SK-N-SH (cell line): ENCODE data around the gene NOX3. TPM values are rescaled to one million over a fixed set of nuclear protein-coding genes. Genes with fewer than 3 reads are reported as not detected.

Experiments
- CTCF ChIA-PET: fragments of 300-600, 350-600 bp; formaldehyde crosslinking; extraction: SDS; loops from one replicate; lab custom pipeline; 2021; lab: Yijun Ruan, JAX
- POLR2A ChIA-PET: fragments of 350-600 bp; sonication (Branson Sonifier 250); formaldehyde crosslinking; extraction: SDS; loops from one replicate; lab custom pipeline; 2020; ENCODE audit warnings: antibody characterized with exemption, inconsistent platforms; lab: Yijun Ruan, JAX
- DNase-seq: peaks from one replicate; pipeline ENCODE4 v3.0.0; 2012
- H2AFZ ChIP-seq: fragments of 200-600 bp; sonication (generic); 2 replicates; pipeline ENCODE4 v1.8.1; 2016; ENCODE audit warnings: antibody characterized with exemption, mild to moderate bottlenecking, low read depth
- H3F3A ChIP-seq: fragments of 200-600 bp; sonication (generic); replicated peaks from 2 replicates; pipeline ENCODE3; 2016; ENCODE audit warnings: antibody characterized with exemption, mild to moderate bottlenecking; ENCODE audit not compliant: insufficient read depth
- H3K27ac ChIP-seq, 2 experiments: fragments of 200-500 bp in 1 of 2; fragments of 200-600 bp in 1 of 2; sonication (Bioruptor generic) in 1 of 2; sonication (generic), shearing (Covaris generic) in 1 of 2; 2 replicates each; pipeline versions ENCODE4 v1.5.1 to v1.6.1; 2014 to 2016; ENCODE audit warnings: low read depth in 2 of 2, inconsistent platforms in 1 of 2, low read length in 1 of 2, mild to moderate bottlenecking in 1 of 2, mixed read lengths in 1 of 2
- H3K27me3 ChIP-seq: fragments of 200-600 bp; sonication (generic), shearing (Covaris generic); 2 replicates; pipeline ENCODE4 v1.6.1; 2016; ENCODE audit warnings: mixed run types; ENCODE audit not compliant: insufficient read depth
- H3K36me3 ChIP-seq, 2 experiments: fragments of 200-500 bp in 1 of 2; fragments of 200-600 bp in 1 of 2; sonication (Bioruptor generic) in 1 of 2; sonication (generic) in 1 of 2; replicated peaks in 1 of 2; 2 replicates each; pipeline versions ENCODE3 to v1.5.1; 2014 to 2016; ENCODE audit warnings: low read length in 1 of 2, mild to moderate bottlenecking in 1 of 2; ENCODE audit not compliant: insufficient read depth in 2 of 2, control insufficient read depth in 1 of 2
- H3K4me1 ChIP-seq, 2 experiments: fragments of 200-500 bp in 1 of 2; fragments of 200-600 bp in 1 of 2; sonication (Bioruptor generic) in 1 of 2; sonication (generic), shearing (Covaris generic) in 1 of 2; 2 replicates each; pipeline versions ENCODE4 v1.5.1 to v1.6.1; 2014 to 2016; ENCODE audit warnings: low read depth in 1 of 2, low read length in 1 of 2, mixed run types in 1 of 2; ENCODE audit not compliant: insufficient read depth in 2 of 2, control insufficient read depth in 1 of 2
- H3K4me2 ChIP-seq: fragments of 200-600 bp; sonication (generic), shearing (Covaris generic); 2 replicates; pipeline ENCODE4 v1.6.1; 2017; ENCODE audit warnings: mixed run types
- H3K4me3 ChIP-seq, 2 experiments: fragments of 200-500 bp in 1 of 2; fragments of 200-600 bp in 1 of 2; sonication (Bioruptor generic) in 1 of 2; sonication (generic), shearing (Covaris generic) in 1 of 2; 2 replicates each; pipeline versions ENCODE4 v1.5.1 to v1.8.1; 2014 to 2016; ENCODE audit warnings: low read depth in 2 of 2, inconsistent platforms in 1 of 2, low read length in 1 of 2, mild to moderate bottlenecking in 1 of 2, mixed read lengths in 1 of 2, moderate library complexity in 1 of 2
- H3K79me2 ChIP-seq: fragments of 200-600 bp; sonication (generic); 2 replicates; pipeline ENCODE4 v1.8.1; 2017; ENCODE audit warnings: mild to moderate bottlenecking; ENCODE audit not compliant: insufficient read depth
- H3K9ac ChIP-seq: fragments of 200-600 bp; sonication (generic); 2 replicates; pipeline ENCODE4 v1.6.1; 2017; ENCODE audit warnings: mixed run types
- H3K9me2 ChIP-seq: fragments of 200-600 bp; sonication (generic); 2 replicates; pipeline ENCODE4 v1.6.1; 2017; ENCODE audit warnings: mixed run types
- H3K9me3 ChIP-seq: fragments of 200-600 bp; sonication (generic); 2 replicates; pipeline ENCODE4 v1.6.1; 2017; ENCODE audit warnings: mixed run types, mild to moderate bottlenecking, moderate library complexity
- H4K20me1 ChIP-seq: fragments of 200-600 bp; sonication (generic); 2 replicates; pipeline ENCODE4 v1.6.1; 2017; ENCODE audit warnings: mild to moderate bottlenecking, mixed run types; ENCODE audit not compliant: insufficient read depth
- FOXJ3 ChIP-seq: sonication (generic); formaldehyde crosslinking; IDR thresholded peaks from 2 replicates; pipeline ENCODE4 v1.5.1; 2020; ENCODE audit warnings: mild to moderate bottlenecking, missing genetic modification reagents
- GABPA ChIP-seq: IDR thresholded peaks from 2 replicates; pipeline ENCODE4 v1.4.0; 2012; ENCODE audit warnings: low read depth, mild to moderate bottlenecking
- GATA2 ChIP-seq: sonication (generic); formaldehyde crosslinking; IDR thresholded peaks from 2 replicates; pipeline ENCODE4 v1.5.0; 2020; ENCODE audit warnings: mild to moderate bottlenecking, missing genetic modification reagents
- MXI1 ChIP-seq: IDR thresholded peaks from 2 replicates; pipeline ENCODE4 v1.6.1; 2012; ENCODE audit warnings: mild to moderate bottlenecking, low read depth, low read length, improper control_type of control experiment
- NRF1 ChIP-seq: IDR thresholded peaks from 2 replicates; pipeline ENCODE4 v1.6.1; 2012; ENCODE audit warnings: low read depth, mild to moderate bottlenecking, low read length
- POLR2AphosphoS5 ChIP-seq: IDR thresholded peaks from 2 replicates; pipeline ENCODE4 v1.6.1; 2012; ENCODE audit warnings: low read depth, low read length
- RAD21 ChIP-seq: IDR thresholded peaks from 2 replicates; pipeline ENCODE4 v1.6.1; 2012; ENCODE audit warnings: mild to moderate bottlenecking, low read length
- RCOR1 ChIP-seq: fragments of 150-350 bp; IDR thresholded peaks from 2 replicates; pipeline ENCODE4 v1.6.1; 2017; ENCODE audit warnings: antibody characterized with exemption, low read length
- RFX5 ChIP-seq: IDR thresholded peaks from 2 replicates; pipeline ENCODE4 v1.6.1; 2012; ENCODE audit warnings: mild to moderate bottlenecking, improper control_type of control experiment, low read length
- RXRA ChIP-seq: IDR thresholded peaks from 2 replicates; pipeline ENCODE4 v1.4.0; 2012; ENCODE audit warnings: low read depth, mild to moderate bottlenecking, borderline replicate concordance
- SIN3A ChIP-seq: IDR thresholded peaks from 2 replicates; pipeline ENCODE4 v1.6.1; 2012; ENCODE audit warnings: low read depth, mild to moderate bottlenecking, low read length, moderate library complexity, borderline replicate concordance
- SMC3 ChIP-seq: IDR thresholded peaks from 2 replicates; pipeline ENCODE4 v1.6.1; 2012; ENCODE audit warnings: low read depth, low read length, improper control_type of control experiment
- TEAD4 ChIP-seq: IDR thresholded peaks from 2 replicates; pipeline ENCODE4 v1.4.0; 2012; ENCODE audit warnings: mild to moderate bottlenecking, borderline replicate concordance; ENCODE audit not compliant: insufficient read depth
- WGBS: methylation state at CpG from one replicate; pipeline ENCODE4 v1.1.6; 2017; ENCODE audit warnings: low lambda C conversion rate; 5-methylcytosine and 5-hydroxymethylcytosine counted together
- polyA plus RNA-seq, 3 experiments: library from polyadenylated mRNA; depleted of rRNA; stranded (reverse); fragments of >200 nt; gene quantifications; 2 replicates each; pipeline ENCODE4 v1.2.3, GENCODE V29; 2012
- TF ChIP-seq, protein P1 (sequence below): IDR thresholded peaks from 2 replicates; pipeline ENCODE4 v1.4.0; 2012; ENCODE audit warnings: low read depth, borderline replicate concordance
- TF ChIP-seq, protein P2 (sequence below): fragments of 150-350 bp; IDR thresholded peaks from 2 replicates; pipeline ENCODE4 v1.6.1; 2016; ENCODE audit warnings: mild to moderate bottlenecking, low read depth, low read length
- TF ChIP-seq, protein P3 (sequence below): IDR thresholded peaks from 2 replicates; pipeline ENCODE4 v1.6.1; 2012; ENCODE audit warnings: mild to moderate bottlenecking, low read depth, low read length, moderate library complexity
- TF ChIP-seq, protein P4 (sequence below): IDR thresholded peaks from 2 replicates; pipeline ENCODE4; 2012
- TF ChIP-seq, protein P5 (sequence below): IDR thresholded peaks from 2 replicates; pipeline ENCODE4 v1.4.0; 2012; ENCODE audit warnings: low read depth
- TF ChIP-seq, protein P6 (sequence below): fragments of 150-350 bp; IDR thresholded peaks from 2 replicates; pipeline ENCODE4 v1.6.1; 2017; ENCODE audit warnings: antibody characterized with exemption, low read length, low read depth, borderline replicate concordance

Gene NOX3
- polyA plus RNA-seq, 1 of the 3 experiments (the other 2 are of a cell fraction), result 0.02 TPM

DNA sequence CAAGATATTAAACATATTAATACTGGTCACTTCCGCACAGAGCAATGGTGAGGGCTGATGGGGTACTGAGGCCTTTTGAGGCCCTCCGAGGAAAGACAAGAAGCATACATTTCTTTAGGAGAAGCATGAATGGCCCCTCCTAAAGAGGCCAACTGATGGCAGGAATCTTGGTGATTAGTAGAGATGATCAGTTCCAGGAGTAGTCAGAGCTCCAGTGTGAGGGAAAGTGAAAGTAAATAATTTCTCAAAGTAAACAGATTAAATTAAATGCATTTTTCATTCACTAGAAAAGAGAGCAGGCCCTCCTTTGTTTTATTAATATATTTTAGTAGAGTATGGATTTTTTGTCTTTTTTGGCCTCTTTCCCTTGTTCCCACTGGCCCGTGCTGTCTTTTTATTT, 38.2 kb downstream of the NOX3 start:
- no peaks in the 10 kb centered on the region for H3K36me3 ChIP-seq
- TF ChIP-seq RCOR1 (no peak), TEAD4 (no peak), RAD21 (no peak), SIN3A (no peak), GATA2 (CRISPR knock-in tag) (no peak), MXI1 (no peak), RFX5 (no peak)
- TF ChIP-seq, protein P1, sequence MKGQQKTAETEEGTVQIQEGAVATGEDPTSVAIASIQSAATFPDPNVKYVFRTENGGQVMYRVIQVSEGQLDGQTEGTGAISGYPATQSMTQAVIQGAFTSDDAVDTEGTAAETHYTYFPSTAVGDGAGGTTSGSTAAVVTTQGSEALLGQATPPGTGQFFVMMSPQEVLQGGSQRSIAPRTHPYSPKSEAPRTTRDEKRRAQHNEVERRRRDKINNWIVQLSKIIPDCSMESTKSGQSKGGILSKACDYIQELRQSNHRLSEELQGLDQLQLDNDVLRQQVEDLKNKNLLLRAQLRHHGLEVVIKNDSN, result no peak
- TF ChIP-seq, protein P2, sequence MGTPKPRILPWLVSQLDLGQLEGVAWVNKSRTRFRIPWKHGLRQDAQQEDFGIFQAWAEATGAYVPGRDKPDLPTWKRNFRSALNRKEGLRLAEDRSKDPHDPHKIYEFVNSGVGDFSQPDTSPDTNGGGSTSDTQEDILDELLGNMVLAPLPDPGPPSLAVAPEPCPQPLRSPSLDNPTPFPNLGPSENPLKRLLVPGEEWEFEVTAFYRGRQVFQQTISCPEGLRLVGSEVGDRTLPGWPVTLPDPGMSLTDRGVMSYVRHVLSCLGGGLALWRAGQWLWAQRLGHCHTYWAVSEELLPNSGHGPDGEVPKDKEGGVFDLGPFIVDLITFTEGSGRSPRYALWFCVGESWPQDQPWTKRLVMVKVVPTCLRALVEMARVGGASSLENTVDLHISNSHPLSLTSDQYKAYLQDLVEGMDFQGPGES, result no peak
- no peak for DNase-seq
- peak overlapping the region; percentile 64 for H3K4me2 ChIP-seq
- H3K27ac ChIP-seq, result peak overlapping the region; percentile 50 to 82
- ChIA-PET CTCF (interaction anchor here (0.8 to 0.9 kb wide), 2 partner anchors 14 to 79 kb away, joined by 3 read pairs; no protein-coding TSS in a partner anchor), POLR2A (no interaction called here)
- no peaks in the 10 kb centered on the region for H3K9me3 ChIP-seq
- H2AFZ ChIP-seq, result peak overlapping the region; percentile 83
- 55% methylated on average over 3 of the region's 3 CpGs for WGBS
- H3K27me3 ChIP-seq, result no peaks in the 10 kb centered on the region
- no peaks in the 10 kb centered on the region for H4K20me1 ChIP-seq
- H3K9ac ChIP-seq, result peak overlapping the region; percentile 47; the same call in 1 of the 2 replicates
- H3K79me2 ChIP-seq, result no peaks in the 10 kb centered on the region
- peaks cover 11% of the 10 kb centered on the region for H3F3A ChIP-seq
- no peak overlapping the region; a peak in 1 of 4 replicates for H3K4me3 ChIP-seq
- H3K9me2 ChIP-seq, result no peaks in the 10 kb centered on the region
- peaks cover 10 to 12% of the 10 kb centered on the region in 2 experiments for H3K4me1 ChIP-seq

DNA sequence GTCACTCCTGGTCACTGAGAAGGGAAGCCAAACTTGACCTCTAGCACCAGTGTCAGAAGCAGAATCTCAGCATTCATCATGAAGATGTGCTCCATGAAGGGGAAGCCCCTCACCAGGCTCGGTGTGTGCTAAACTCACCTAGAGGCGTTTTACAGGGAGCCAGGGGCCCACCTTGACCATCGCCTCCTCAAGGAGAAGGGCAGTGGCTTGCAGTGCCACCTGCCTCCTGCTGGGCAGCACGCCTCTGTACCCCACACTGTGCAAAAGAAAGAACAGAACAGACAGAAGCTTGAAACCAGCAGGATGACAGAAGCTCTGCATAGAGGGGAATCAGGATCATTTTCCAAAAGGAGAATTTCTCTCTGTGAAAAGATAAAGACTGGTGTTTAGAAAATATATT, 39.7 kb downstream of the NOX3 start:
- TF ChIP-seq POLR2AphosphoS5 (no peak), NRF1 (no peak), FOXJ3 (CRISPR knock-in tag) (no peak), RXRA (no peak), RCOR1 (no peak), TEAD4 (no peak), SIN3A (no peak), GABPA (no peak), SMC3 (no peak)
- TF ChIP-seq, protein P3, sequence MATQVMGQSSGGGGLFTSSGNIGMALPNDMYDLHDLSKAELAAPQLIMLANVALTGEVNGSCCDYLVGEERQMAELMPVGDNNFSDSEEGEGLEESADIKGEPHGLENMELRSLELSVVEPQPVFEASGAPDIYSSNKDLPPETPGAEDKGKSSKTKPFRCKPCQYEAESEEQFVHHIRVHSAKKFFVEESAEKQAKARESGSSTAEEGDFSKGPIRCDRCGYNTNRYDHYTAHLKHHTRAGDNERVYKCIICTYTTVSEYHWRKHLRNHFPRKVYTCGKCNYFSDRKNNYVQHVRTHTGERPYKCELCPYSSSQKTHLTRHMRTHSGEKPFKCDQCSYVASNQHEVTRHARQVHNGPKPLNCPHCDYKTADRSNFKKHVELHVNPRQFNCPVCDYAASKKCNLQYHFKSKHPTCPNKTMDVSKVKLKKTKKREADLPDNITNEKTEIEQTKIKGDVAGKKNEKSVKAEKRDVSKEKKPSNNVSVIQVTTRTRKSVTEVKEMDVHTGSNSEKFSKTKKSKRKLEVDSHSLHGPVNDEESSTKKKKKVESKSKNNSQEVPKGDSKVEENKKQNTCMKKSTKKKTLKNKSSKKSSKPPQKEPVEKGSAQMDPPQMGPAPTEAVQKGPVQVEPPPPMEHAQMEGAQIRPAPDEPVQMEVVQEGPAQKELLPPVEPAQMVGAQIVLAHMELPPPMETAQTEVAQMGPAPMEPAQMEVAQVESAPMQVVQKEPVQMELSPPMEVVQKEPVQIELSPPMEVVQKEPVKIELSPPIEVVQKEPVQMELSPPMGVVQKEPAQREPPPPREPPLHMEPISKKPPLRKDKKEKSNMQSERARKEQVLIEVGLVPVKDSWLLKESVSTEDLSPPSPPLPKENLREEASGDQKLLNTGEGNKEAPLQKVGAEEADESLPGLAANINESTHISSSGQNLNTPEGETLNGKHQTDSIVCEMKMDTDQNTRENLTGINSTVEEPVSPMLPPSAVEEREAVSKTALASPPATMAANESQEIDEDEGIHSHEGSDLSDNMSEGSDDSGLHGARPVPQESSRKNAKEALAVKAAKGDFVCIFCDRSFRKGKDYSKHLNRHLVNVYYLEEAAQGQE, result no peak
- TF ChIP-seq, protein P4, sequence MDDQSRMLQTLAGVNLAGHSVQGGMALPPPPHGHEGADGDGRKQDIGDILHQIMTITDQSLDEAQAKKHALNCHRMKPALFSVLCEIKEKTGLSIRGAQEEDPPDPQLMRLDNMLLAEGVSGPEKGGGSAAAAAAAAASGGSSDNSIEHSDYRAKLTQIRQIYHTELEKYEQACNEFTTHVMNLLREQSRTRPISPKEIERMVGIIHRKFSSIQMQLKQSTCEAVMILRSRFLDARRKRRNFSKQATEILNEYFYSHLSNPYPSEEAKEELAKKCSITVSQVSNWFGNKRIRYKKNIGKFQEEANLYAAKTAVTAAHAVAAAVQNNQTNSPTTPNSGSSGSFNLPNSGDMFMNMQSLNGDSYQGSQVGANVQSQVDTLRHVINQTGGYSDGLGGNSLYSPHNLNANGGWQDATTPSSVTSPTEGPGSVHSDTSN, result no peak
- TF ChIP-seq, protein P5, sequence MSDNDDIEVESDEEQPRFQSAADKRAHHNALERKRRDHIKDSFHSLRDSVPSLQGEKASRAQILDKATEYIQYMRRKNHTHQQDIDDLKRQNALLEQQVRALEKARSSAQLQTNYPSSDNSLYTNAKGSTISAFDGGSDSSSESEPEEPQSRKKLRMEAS, result no peak
- TF ChIP-seq, protein P6, sequence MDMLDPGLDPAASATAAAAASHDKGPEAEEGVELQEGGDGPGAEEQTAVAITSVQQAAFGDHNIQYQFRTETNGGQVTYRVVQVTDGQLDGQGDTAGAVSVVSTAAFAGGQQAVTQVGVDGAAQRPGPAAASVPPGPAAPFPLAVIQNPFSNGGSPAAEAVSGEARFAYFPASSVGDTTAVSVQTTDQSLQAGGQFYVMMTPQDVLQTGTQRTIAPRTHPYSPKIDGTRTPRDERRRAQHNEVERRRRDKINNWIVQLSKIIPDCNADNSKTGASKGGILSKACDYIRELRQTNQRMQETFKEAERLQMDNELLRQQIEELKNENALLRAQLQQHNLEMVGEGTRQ, result no peak
- POLR2A ChIA-PET, result no interaction called here
- H3K4me1 ChIP-seq, result peaks cover 12 to 19% of the 10 kb centered on the region in 2 experiments
- H4K20me1 ChIP-seq, result no peaks in the 10 kb centered on the region
- no peaks in the 10 kb centered on the region for H3K79me2 ChIP-seq
- no peaks in the 10 kb centered on the region for H3K9me3 ChIP-seq
- H3K36me3 ChIP-seq, result no peaks in the 10 kb centered on the region
- H3K27me3 ChIP-seq, result no peaks in the 10 kb centered on the region
- 100% methylated on average over 1 of the region's 4 CpGs for WGBS
- DNase-seq, result no peak
- no peak overlapping the region for H2AFZ ChIP-seq
- H3K9ac ChIP-seq, result no peak overlapping the region
- peaks cover 11% of the 10 kb centered on the region for H3F3A ChIP-seq
- no peak overlapping the region for H3K4me3 ChIP-seq
- H3K27ac ChIP-seq, result no peak overlapping the region
- H3K4me2 ChIP-seq, result no peak overlapping the region
- CTCF ChIA-PET, result interaction anchor here (1.2 to 1.6 kb wide), 2 partner anchors 10 to 11 kb away, joined by 4 read pairs; no protein-coding TSS in a partner anchor
- H3K9me2 ChIP-seq, result no peaks in the 10 kb centered on the region
